Measurements from ENCODE around the gene ABI1. TPM values are rescaled to one million over a fixed set of nuclear protein-coding genes. Genes with fewer than 3 reads are reported as not detected.
"Not testable (repeated sequence)": the region's sequence is repeated elsewhere in the genome, so short reads cannot be mapped to it uniquely, and the experiment has no call there.

Gene ABI1
- total and polyA plus RNA-seq, 5 experiments from 2014 or later = 61.7 to 71.9 (median 64.9) TPM

- DNase-seq (peak in 5 of 10 donors; percentile 10 to 45 (median 19)), ATAC-seq (peak; percentile 25 to 62)
- POLR2A ChIA-PET = interaction anchor here (1.4 kb wide), 1 partner anchor 10 kb away, joined by 3 read pairs; no protein-coding TSS in a partner anchor
- Mint-ChIP-seq H3K27me3 (no peaks in the 10 kb centered on the region), H3K4me3 (peak overlapping the region in 9 of 10 donors; percentile 30 to 73 (median 58)), H3K36me3 (peaks cover 6 to 19% (median 17%) of the 10 kb centered on the region in 3 donors), H3K4me1 (peaks cover 33 to 92% (median 74%) of the 10 kb centered on the region in 4 donors), H3K27ac (peak overlapping the region in 5 of 10 donors; percentile 6 to 74 (median 64)), H3K9me3 (peaks cover 0 to 17% (median 7%) of the 10 kb centered on the region in 9 donors)
Observed at GRCh38 chr10:26799342-26799741, 61.4 kb downstream of the ABI1 start.

- H3K4me1 Mint-ChIP-seq = peaks cover 32 to 88% (median 68%) of the 10 kb centered on the region in 4 donors
Observed at GRCh38 chr10:26798298-26798697, 62.5 kb downstream of the ABI1 start.

GRCh38 chr10:26797340-26797739 is 63.4 kb downstream of the ABI1 start:
- Mint-ChIP-seq H3K4me3 (peak overlapping the region in 1 of 10 donors; percentile 4), H3K4me1 (peaks cover 28 to 86% (median 65%) of the 10 kb centered on the region in 4 donors), H3K9me3 (peaks cover 0 to 17% (median 7%) of the 10 kb centered on the region in 9 donors), H3K36me3 (peaks cover 6 to 22% (median 18%) of the 10 kb centered on the region in 3 donors), H3K27ac (peak overlapping the region in 3 of 10 donors; percentile 3 to 67 (median 8)), H3K27me3 (no peaks in the 10 kb centered on the region)
- DNase-seq (no peak), ATAC-seq (no peak)
- POLR2A ChIA-PET = no interaction called here

More at GRCh38 chr10:26798298-26798697, 62.5 kb downstream of the ABI1 start:
- peak overlapping the region in 4 of 10 donors; percentile 6 to 65 (median 26) for H3K4me3 Mint-ChIP-seq
- peaks cover 0 to 17% (median 7%) of the 10 kb centered on the region in 9 donors for H3K9me3 Mint-ChIP-seq
- peak overlapping the region in 4 of 10 donors; percentile 3 to 67 (median 22) for H3K27ac Mint-ChIP-seq
- POLR2A ChIA-PET = no interaction called here
- no peaks in the 10 kb centered on the region for H3K27me3 Mint-ChIP-seq
- no peak for DNase-seq
- peaks cover 6 to 21% (median 17%) of the 10 kb centered on the region in 3 donors for H3K36me3 Mint-ChIP-seq
- no peak for ATAC-seq

- DNase-seq (no peak), ATAC-seq (no peak)
- Mint-ChIP-seq H3K36me3 (peaks cover 6 to 40% (median 28%) of the 10 kb centered on the region in 3 donors), H3K4me3 (peak overlapping the region in 4 of 10 donors; percentile 4 to 35 (median 10)), H3K27me3 (no peaks in the 10 kb centered on the region), H3K9me3 (peaks cover 0 to 17% (median 7%) of the 10 kb centered on the region in 9 donors), H3K27ac (peak overlapping the region in 6 of 10 donors; percentile 9 to 61 (median 25)), H3K4me1 (peaks cover 21 to 76% (median 48%) of the 10 kb centered on the region in 4 donors)
- POLR2A ChIA-PET = no interaction called here
Observed at GRCh38 chr10:26792758-26793495, 67.8 kb downstream of the ABI1 start.

- DNase-seq (no peak), ATAC-seq (no peak)
- H3K4me3 Mint-ChIP-seq = no peak overlapping the region
- H3K36me3 Mint-ChIP-seq = peaks cover 4 to 45% (median 32%) of the 10 kb centered on the region in 3 donors
- H3K27ac Mint-ChIP-seq = no peak overlapping the region
- POLR2A ChIA-PET = interaction anchor here (0.6 to 1.3 kb wide), 2 partner anchors 9 to 15 kb away, joined by 3 read pairs; no protein-coding TSS in a partner anchor
- H3K4me1 Mint-ChIP-seq = peaks cover 32 to 74% (median 55%) of the 10 kb centered on the region in 4 donors
- H3K27me3 Mint-ChIP-seq = no peaks in the 10 kb centered on the region
- peaks cover 0 to 8% (median 3%) of the 10 kb centered on the region in 9 donors for H3K9me3 Mint-ChIP-seq
Observed at GRCh38 chr10:26790221-26790995, 70.3 kb downstream of the ABI1 start.

GRCh38 chr10:26789779-26790178 is 71.0 kb downstream of the ABI1 start:
- Mint-ChIP-seq H3K4me1 (peaks cover 35 to 74% (median 58%) of the 10 kb centered on the region in 4 donors), H3K27ac (peak overlapping the region in 4 of 10 donors; percentile 15 to 83 (median 67)), H3K36me3 (peaks cover 0 to 48% (median 31%) of the 10 kb centered on the region in 3 donors)
- not testable (repeated sequence) for H3K4me3 Mint-ChIP-seq, H3K9me3 Mint-ChIP-seq, DNase-seq, ATAC-seq, H3K27me3 Mint-ChIP-seq
- POLR2A ChIA-PET = interaction anchor here (1.3 kb wide), 1 partner anchor 9 kb away, joined by 3 read pairs; no protein-coding TSS in a partner anchor

- H3K4me3 Mint-ChIP-seq = no peak overlapping the region
- H3K36me3 Mint-ChIP-seq = peaks cover 0 to 46% (median 30%) of the 10 kb centered on the region in 3 donors
- ATAC-seq (no peak), DNase-seq (no peak)
- no peaks in the 10 kb centered on the region for H3K27me3 Mint-ChIP-seq
- no peaks in the 10 kb centered on the region for H3K9me3 Mint-ChIP-seq
- POLR2A ChIA-PET = interaction anchor here (1.0 kb wide), 1 partner anchor 18 kb away, joined by 3 read pairs; no protein-coding TSS in a partner anchor
- H3K4me1 Mint-ChIP-seq = peaks cover 39 to 82% (median 70%) of the 10 kb centered on the region in 4 donors
- peak overlapping the region in 5 of 10 donors; percentile 21 to 73 (median 39) for H3K27ac Mint-ChIP-seq
Observed at GRCh38 chr10:26787362-26787761, 73.4 kb downstream of the ABI1 start.

- no peak for DNase-seq
- H3K27ac Mint-ChIP-seq = peak overlapping the region in 6 of 10 donors; percentile 12 to 74 (median 40)
- peaks cover 0 to 24% (median 6%) of the 10 kb centered on the region in 3 donors for H3K36me3 Mint-ChIP-seq
- ATAC-seq = no peak
- H3K4me1 Mint-ChIP-seq = peaks cover 43 to 94% (median 93%) of the 10 kb centered on the region in 4 donors
- H3K4me3 Mint-ChIP-seq = peak overlapping the region in 4 of 10 donors; percentile 18 to 50 (median 26)
- POLR2A ChIA-PET = interaction anchor here (0.7 to 1.5 kb wide), 2 partner anchors 33 to 79 kb away, joined by 3 to 4 read pairs; partner anchors contain the start of gene ABI1
- H3K9me3 Mint-ChIP-seq = no peaks in the 10 kb centered on the region
- H3K27me3 Mint-ChIP-seq = no peaks in the 10 kb centered on the region
Observed at GRCh38 chr10:26781797-26782196, 79.0 kb downstream of the ABI1 start.

- Mint-ChIP-seq H3K4me3 (peak overlapping the region in 6 of 10 donors; percentile 6 to 67 (median 34)), H3K36me3 (peaks cover 0 to 20% (median 5%) of the 10 kb centered on the region in 3 donors), H3K4me1 (peaks cover 39 to 92% (median 90%) of the 10 kb centered on the region in 4 donors), H3K9me3 (no peaks in the 10 kb centered on the region), H3K27me3 (no peaks in the 10 kb centered on the region), H3K27ac (peak overlapping the region in 6 of 10 donors; percentile 22 to 74 (median 46))
- ATAC-seq (peak in 1 of 2 donors; percentile 54), DNase-seq (no peak)
- POLR2A ChIA-PET = interaction anchor here (1.5 kb wide), 1 partner anchor 80 kb away, joined by 4 read pairs; the partner anchor contains the start of gene ABI1
Observed at GRCh38 chr10:26780793-26781601, 79.8 kb downstream of the ABI1 start.

- peaks cover 40 to 93% (median 90%) of the 10 kb centered on the region in 4 donors for H3K4me1 Mint-ChIP-seq
Observed at GRCh38 chr10:26780106-26780792, 80.5 kb downstream of the ABI1 start.

More at GRCh38 chr10:26780106-26780792, 80.5 kb downstream of the ABI1 start:
- ATAC-seq (no peak), DNase-seq (no peak)
- Mint-ChIP-seq H3K36me3 (peaks cover 0 to 19% (median 8%) of the 10 kb centered on the region in 3 donors), H3K27me3 (no peaks in the 10 kb centered on the region), H3K9me3 (no peaks in the 10 kb centered on the region), H3K4me3 (peak overlapping the region in 4 of 10 donors; percentile 12 to 43 (median 26)), H3K27ac (peak overlapping the region in 6 of 10 donors; percentile 9 to 74 (median 56))
- POLR2A ChIA-PET = no interaction called here
